PC-9 (cell line): ENCODE results near the gene SBNO2. TPM values are rescaled to one million over a fixed set of nuclear protein-coding genes. Genes with fewer than 3 reads are reported as not detected.

ENCODE experiments used
- BruUV-seq: library from RNA; stranded (reverse); fragments of 400-500 nt; replicated peaks from 2 replicates; lab custom pipeline; 2021; lab: Mats Ljungman, UMichigan
- CTCF ChIA-PET: fragments of 300-600 bp; sonication (Branson Sonifier 250); formaldehyde crosslinking; loops from one replicate; lab custom pipeline; 2022; ENCODE audit warnings: antibody characterized with exemption; lab: Charles Lee
- POLR2A ChIA-PET: fragments of 300-600 bp; sonication (Branson Sonifier 250); formaldehyde crosslinking; loops from one replicate; lab custom pipeline; 2022; ENCODE audit warnings: antibody characterized with exemption; ENCODE audit not compliant: unreplicated experiment; lab: Charles Lee
- DNase-seq, 2 experiments: peaks; one replicate each; pipeline versions ENCODE4 v3.0.0 to v3.0.0-alpha.2; 2015 to 2022; ENCODE audit warnings: mixed read lengths in 1 of 2
- H2AFZ ChIP-seq: fragments of 200-600 bp; sonication (generic); 2 replicates; pipeline ENCODE4 v1.8.1; 2017; ENCODE audit warnings: antibody characterized with exemption
- H3F3A ChIP-seq: fragments of 200-600 bp; sonication (generic); 2 replicates; pipeline ENCODE4 v1.8.1; 2017; ENCODE audit warnings: antibody characterized with exemption, mild to moderate bottlenecking, low read depth; ENCODE audit not compliant: insufficient read depth
- H3K27ac ChIP-seq: fragments of 200-600 bp; sonication (generic); 2 replicates; pipeline ENCODE4 v1.6.1; 2016; ENCODE audit warnings: mixed run types
- H3K27me3 ChIP-seq: fragments of 200-600 bp; sonication (generic); 2 replicates; pipeline ENCODE4 v1.6.1; 2016; ENCODE audit warnings: low read depth, mixed run types; ENCODE audit not compliant: insufficient read depth
- H3K36me3 ChIP-seq: fragments of 200-600 bp; sonication (generic); 2 replicates; pipeline ENCODE4 v1.6.1; 2016; ENCODE audit warnings: low read depth, mixed run types
- H3K4me1 ChIP-seq: fragments of 200-600 bp; sonication (generic); replicated peaks from 2 replicates; pipeline ENCODE4 v1.6.1; 2016; ENCODE audit warnings: mixed run types; ENCODE audit not compliant: insufficient read depth
- H3K4me2 ChIP-seq: fragments of 200-600 bp; sonication (generic); 2 replicates; pipeline ENCODE4 v1.6.1; 2017; ENCODE audit warnings: mixed run types
- H3K4me3 ChIP-seq: fragments of 200-600 bp; sonication (generic); 2 replicates; pipeline ENCODE4 v1.6.1; 2016; ENCODE audit warnings: mixed run types
- H3K79me2 ChIP-seq: fragments of 200-600 bp; sonication (generic); 2 replicates; pipeline ENCODE4 v1.6.1; 2017; ENCODE audit warnings: low read depth, mixed run types
- H3K9me2 ChIP-seq: fragments of 200-600 bp; sonication (generic); 2 replicates; pipeline ENCODE4 v1.8.1; 2017; ENCODE audit warnings: mild to moderate bottlenecking; ENCODE audit not compliant: insufficient read depth
- H3K9me3 ChIP-seq: fragments of 200-600 bp; sonication (generic); 2 replicates; pipeline ENCODE4 v1.8.1; 2016; ENCODE audit warnings: low read depth; ENCODE audit not compliant: insufficient read depth
- H4K20me1 ChIP-seq: fragments of 200-600 bp; sonication (generic); 2 replicates; pipeline ENCODE4 v1.8.1; 2017; ENCODE audit not compliant: insufficient read depth
- CTCF ChIP-seq: fragments of 200-600 bp; sonication (generic); conservative IDR thresholded peaks from 2 replicates; pipeline ENCODE4 v1.6.1; 2017; ENCODE audit warnings: mixed run types, antibody characterized with exemption, mild to moderate bottlenecking, moderate library complexity
- EZH2 ChIP-seq: fragments of 200-600 bp; sonication (generic); IDR thresholded peaks from 2 replicates; pipeline ENCODE4 v1.8.0; 2017; ENCODE audit warnings: antibody characterized with exemption, low read depth
- intact Hi-C: fragments of 100-400 bp; cut with micrococcal nuclease; formaldehyde crosslinking; loops from one replicate; pipeline ENCODE4 v1.10.0; 2022; ENCODE audit not compliant: unreplicated experiment
- total RNA-seq: library from RNA; stranded (reverse); gene quantifications from 2 replicates; pipeline ENCODE4 v1.2.3, GENCODE V29; 2021

The SBNO2 gene
- total RNA-seq, 1 experiment from 2014 or later, result 82.4 TPM

GRCh38 chr19:1123885-1124677 is 50.0 kb downstream of the SBNO2 start:
- CTCF ChIA-PET, result no interaction called here
- H3K27ac ChIP-seq, result no peak overlapping the region
- no peak overlapping the region for H2AFZ ChIP-seq
- DNase-seq, result no peak
- no peaks in the 10 kb centered on the region for H3K27me3 ChIP-seq
- no peaks in the 10 kb centered on the region for H3K9me3 ChIP-seq
- POLR2A ChIA-PET, result no interaction called here
- H3K79me2 ChIP-seq, result no peaks in the 10 kb centered on the region
- no peaks in the 10 kb centered on the region for H3K9me2 ChIP-seq
- no TSS peak for BruUV-seq
- intact Hi-C loops, result no loop called here
- peaks cover 67% of the 10 kb centered on the region; the same call in 1 of the 2 replicates for H3F3A ChIP-seq
- no peak overlapping the region for H3K4me2 ChIP-seq
- no peaks in the 10 kb centered on the region for H3K4me1 ChIP-seq
- H4K20me1 ChIP-seq, result peaks cover 30% of the 10 kb centered on the region
- TF ChIP-seq EZH2 (no peak), CTCF (no peak)
- H3K4me3 ChIP-seq, result no peak overlapping the region
- peaks cover 7% of the 10 kb centered on the region; the same call in 1 of the 2 replicates for H3K36me3 ChIP-seq

- Histone ChIP-seq H3K27ac (no peak overlapping the region), H3K9me3 (no peaks in the 10 kb centered on the region), H3K4me2 (no peak overlapping the region), H3K4me1 (no peaks in the 10 kb centered on the region), H3K36me3 (peaks cover 7% of the 10 kb centered on the region; the same call in 1 of the 2 replicates), H4K20me1 (peaks cover 32% of the 10 kb centered on the region), H3K9me2 (no peaks in the 10 kb centered on the region), H3F3A (peaks cover 64% of the 10 kb centered on the region; the same call in 1 of the 2 replicates), H2AFZ (no peak overlapping the region), H3K27me3 (no peaks in the 10 kb centered on the region), H3K4me3 (no peak overlapping the region), H3K79me2 (no peaks in the 10 kb centered on the region)
- no peak for DNase-seq
- TF ChIP-seq CTCF (no peak), EZH2 (no peak)
- CTCF ChIA-PET, result no interaction called here
- BruUV-seq, result no TSS peak
- POLR2A ChIA-PET, result no interaction called here
- intact Hi-C loops, result no loop called here
These were observed 50.7 kb downstream of the SBNO2 start for GRCh38 chr19:1123381-1123780.

- Histone ChIP-seq H3K4me3 (no peak overlapping the region), H3K36me3 (peaks cover 7% of the 10 kb centered on the region; the same call in 1 of the 2 replicates), H4K20me1 (peaks cover 28% of the 10 kb centered on the region), H3K79me2 (no peaks in the 10 kb centered on the region), H3K9me2 (no peaks in the 10 kb centered on the region), H2AFZ (no peak overlapping the region), H3K27ac (no peak overlapping the region), H3K4me2 (no peak overlapping the region), H3K27me3 (no peaks in the 10 kb centered on the region), H3K9me3 (no peaks in the 10 kb centered on the region), H3F3A (peaks cover 61% of the 10 kb centered on the region; the same call in 1 of the 2 replicates), H3K4me1 (no peaks in the 10 kb centered on the region)
- CTCF ChIA-PET, result no interaction called here
- intact Hi-C loops, result no loop called here
- DNase-seq, result peak; percentile 52 to 91
- POLR2A ChIA-PET, result no interaction called here
- no peak for TF ChIP-seq EZH2
- no peak for TF ChIP-seq CTCF
- BruUV-seq, result no TSS peak
These were observed 51.1 kb downstream of the SBNO2 start for GRCh38 chr19:1122972-1123363.
